ENCODE measurements around the gene KCNMB4.

GRCh38 chr12:70443062-70443673 lies 77.1 kb downstream of the KCNMB4 start:
- TF ChIP-seq POLR2AphosphoS5 (IDR thresholded peaks at IDR 0.05) (no peak), CTCF (IDR thresholded peaks at IDR 0.05) (no peak), POLR2A (IDR thresholded peaks at IDR 0.05) (no peak)
